GM19193 (cell line): ENCODE measurements around the gene RNF212.

ENCODE experiments used
- POLR2A ChIP-seq: IDR thresholded peaks from 4 replicates; pipeline ENCODE4 v1.6.1; 2011; ENCODE audit not compliant: insufficient read depth, insufficient read length; ENCODE audit errors: extremely low read depth

RNF212 gene

GRCh38 chr4:1081689-1082040 is 31.7 kb downstream of the RNF212 start:
- no peak for TF ChIP-seq POLR2A

DNA sequence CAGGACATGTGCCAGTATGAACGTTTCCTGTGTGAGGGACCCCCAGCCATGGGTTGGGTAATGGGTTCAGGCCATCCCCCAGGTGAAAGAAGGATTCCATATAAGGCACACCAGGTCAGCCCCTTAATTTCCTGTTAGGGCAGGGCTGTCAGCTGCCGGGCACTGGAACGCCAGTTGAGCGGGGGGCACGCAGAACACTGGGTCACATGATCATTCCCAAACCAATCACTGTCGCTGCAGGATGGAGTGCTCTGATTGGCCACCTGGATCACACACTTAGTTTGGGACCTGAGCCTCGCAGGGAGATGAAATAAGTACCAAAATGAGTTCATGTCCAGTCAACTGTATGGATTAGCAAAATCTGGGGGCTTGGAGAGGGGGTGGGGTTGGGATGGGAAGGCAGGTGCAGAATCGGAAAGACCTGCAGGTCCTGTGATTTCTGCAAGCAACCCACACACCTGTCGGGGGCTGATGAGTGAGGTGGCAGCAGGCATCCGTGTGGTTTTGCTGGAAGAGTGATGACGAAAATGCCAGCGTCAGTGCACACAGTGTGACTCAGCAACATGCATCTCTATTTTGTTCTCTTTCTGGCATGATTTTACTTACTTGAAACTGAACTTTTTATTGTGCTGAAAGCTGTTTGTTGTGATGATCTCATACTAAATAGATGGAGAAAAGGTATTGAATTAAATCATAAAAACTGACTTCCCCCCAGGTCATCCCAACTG is 32.2 kb downstream of the RNF212 start:
- TF ChIP-seq POLR2A: no peak

DNA sequence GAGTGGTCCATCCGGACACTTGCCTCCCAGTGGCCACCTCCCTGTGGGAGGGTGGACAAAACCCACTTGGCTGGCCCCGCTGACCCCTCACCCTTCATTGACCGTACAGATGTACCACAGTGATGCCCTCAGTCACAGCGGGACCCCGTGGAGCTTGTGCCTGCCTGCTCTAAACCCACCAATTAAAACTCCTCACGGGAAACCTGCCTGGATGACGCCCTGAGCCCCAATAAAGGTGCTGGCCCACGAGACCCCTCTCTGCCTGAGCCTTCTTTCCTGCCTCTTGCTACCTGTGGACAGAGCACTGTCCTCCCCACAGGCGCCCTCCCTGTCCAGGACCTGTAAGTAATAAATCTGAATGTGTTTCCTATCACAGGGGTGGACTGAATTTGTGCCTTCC is 32.9 kb downstream of the RNF212 start:
- no peak for TF ChIP-seq POLR2A

DNA sequence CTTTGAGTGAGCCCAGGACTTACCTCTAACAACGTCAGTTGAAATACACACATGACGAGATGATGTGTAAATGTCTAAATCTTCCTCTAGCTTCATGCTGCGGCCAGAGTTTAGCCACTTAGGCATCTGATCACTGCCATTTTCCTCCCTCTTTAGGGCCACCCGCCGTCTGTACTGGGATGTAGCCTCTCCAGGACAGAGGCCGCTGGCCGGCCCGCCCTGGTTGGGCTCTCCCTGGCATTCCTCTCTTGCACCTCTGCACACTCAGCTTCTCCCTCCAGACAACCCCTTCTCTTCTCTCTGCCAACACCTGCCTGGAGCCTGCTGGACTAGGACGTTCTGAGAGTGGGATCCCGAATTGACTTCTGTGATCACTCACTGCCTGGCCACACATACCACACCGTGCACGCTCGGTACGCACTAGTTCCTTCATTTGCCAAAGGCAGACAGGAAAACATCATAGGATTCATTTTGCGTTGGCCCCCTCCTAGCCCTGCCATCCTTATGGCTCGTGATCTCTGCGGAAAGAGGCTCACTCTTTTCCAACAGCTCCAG is 33.6 kb downstream of the RNF212 start:
- no peak for TF ChIP-seq POLR2A

DNA sequence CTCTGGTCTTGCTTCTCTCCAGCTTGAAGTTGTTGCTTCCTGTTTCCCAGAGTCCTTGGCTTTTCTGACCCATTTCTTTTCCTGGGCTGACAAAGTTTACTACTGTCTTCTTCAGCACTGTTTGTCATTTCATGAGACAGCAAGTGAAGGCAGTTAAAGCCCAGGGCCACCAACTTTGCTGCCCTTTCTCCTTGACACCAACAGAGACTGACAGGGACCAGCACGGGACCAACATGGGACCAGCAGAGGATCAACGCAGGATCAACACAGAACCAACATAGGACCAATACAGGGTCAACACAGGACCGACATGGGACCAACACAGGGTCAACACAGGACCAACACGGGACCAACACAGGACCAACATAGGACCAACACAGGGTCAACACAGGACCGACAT is 34.9 kb downstream of the RNF212 start:
- TF ChIP-seq POLR2A: no peak

DNA sequence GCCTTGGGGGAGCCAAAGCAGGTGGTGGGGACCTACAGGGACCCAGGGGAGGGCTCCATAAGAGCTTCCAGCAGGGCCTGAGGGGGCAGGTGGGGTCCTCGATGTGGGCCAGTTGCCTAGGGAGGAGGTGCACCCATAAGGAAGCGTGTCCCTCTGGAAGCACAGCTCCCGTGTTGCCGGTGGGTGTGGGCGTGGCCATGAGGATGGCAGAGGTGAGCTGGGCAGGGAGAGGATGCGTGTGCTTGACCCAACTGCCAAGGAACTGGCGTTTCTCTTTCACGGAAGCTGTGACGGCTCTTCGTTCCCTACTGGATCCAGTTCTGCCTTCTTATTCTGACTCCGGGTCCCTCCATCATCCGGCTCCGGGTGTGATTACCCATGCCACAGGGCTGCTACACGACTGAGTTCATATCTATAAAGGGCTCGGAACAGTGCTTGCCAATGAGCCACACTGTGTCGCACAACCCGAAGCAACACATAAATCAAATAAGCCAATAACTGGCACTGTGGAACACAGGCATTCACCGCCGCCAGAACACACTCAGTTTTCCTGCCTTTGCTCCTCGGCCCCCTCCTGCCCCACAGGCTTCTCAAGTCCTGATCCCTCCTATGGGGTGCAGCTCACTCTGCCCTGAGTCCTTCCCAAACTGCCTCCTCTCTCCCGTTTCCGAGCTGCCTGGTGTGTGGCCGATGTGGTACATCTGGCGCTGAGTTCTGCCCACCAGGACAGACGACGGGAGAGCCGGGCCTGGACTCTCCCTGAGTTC is 35.5 kb downstream of the RNF212 start:
- no peak for TF ChIP-seq POLR2A

DNA sequence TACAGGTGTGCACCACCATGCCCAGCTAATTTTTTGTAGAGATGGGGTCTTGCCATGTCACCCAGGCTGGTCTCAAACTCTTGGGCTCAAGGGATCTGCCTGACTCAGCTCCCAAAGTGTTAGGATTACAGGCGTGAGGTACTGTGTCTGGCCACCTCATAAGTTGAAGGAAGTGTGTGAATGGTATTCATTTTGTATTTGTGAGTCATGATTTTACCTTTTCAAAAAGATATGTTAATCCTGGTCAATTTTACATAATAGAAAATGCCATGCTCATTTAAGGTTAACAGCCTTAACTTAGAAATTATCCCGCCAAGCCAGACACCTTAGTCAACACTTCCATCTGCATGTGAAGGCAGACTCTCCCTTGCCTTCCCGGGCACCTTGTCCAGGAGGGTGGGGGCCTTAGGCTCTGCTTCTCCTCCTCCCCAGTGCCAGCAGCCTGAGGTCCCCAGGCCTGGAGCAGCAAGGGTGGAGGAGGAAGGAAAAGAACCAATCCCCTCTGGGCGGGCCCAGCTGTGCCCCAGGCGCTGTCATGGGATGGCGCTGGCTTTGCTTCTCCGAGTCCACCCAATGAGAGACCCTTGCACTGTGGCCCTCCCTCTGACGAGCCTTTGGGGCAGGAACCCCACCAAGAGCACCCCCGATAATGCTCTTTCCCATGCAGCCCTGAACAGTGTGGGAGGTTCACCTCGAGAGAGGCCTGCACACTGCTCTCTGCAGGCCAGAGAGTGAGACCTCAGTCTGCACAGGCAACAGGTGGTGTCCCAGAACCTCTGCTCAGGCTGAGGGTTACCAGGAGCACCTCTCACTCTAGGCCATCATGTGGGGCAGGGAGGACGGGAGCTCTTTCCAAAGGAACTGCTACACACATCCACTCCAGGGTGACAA is 37.3 kb downstream of the RNF212 start:
- no peak for TF ChIP-seq POLR2A

- no peak for TF ChIP-seq POLR2A
These were observed 38.1 kb downstream of the RNF212 start for GRCh38 chr4:1075225-1075624.

DNA sequence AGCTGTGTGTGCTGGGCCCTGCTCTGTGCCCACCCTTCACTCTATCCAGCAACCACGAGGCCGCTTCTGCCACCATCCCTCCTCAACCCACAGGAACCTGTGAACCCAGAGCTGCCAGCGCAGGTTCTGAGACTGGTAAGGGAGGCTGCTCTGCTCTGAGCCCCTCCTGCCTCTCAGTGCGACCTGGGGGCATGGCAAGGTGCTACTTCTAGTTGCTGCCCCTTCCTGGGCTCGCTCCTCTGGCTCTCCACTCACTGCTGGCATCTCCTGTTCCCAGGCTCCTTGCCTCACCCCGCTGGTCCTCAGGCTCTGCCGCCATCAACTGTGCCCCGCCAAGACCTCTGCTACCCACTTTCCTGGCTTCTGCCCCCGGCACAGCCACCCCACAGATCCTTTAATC is 39.3 kb downstream of the RNF212 start:
- no peak for TF ChIP-seq POLR2A

- TF ChIP-seq POLR2A: no peak
These were observed 40.4 kb downstream of the RNF212 start for GRCh38 chr4:1072830-1073446.

DNA sequence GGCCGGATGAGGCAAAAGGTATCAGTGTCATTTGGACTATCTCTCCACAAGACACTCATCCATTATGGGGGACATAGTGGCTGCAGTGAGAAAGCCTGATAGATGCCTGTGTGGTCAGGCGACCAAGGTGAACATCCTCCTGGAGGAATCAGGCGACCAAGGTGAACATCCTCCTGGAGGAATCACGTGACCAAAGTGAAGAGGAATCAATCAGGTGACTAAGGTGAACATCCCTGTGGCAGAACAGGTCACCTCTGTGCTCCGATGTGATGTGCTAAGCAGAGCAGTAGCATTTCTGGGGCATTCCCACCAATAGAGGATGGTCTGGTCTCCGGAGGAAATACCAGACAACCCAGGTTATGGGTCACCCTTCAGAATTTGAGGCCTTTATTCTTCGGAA is 44.0 kb downstream of the RNF212 start:
- TF ChIP-seq POLR2A: no peak

- TF ChIP-seq POLR2A: no peak
These were observed 47.6 kb downstream of the RNF212 start for GRCh38 chr4:1065732-1066131.

- TF ChIP-seq POLR2A: no peak
These were observed 50.9 kb downstream of the RNF212 start for GRCh38 chr4:1062419-1062818.

- no peak for TF ChIP-seq POLR2A
These were observed 51.6 kb downstream of the RNF212 start for GRCh38 chr4:1061760-1062159.
